UCSD-AML1 (cell line): ENCODE data around the gene EFS.
"Not testable (repeated sequence)": the region's sequence is repeated elsewhere in the genome, so short reads cannot be mapped to it uniquely, and the experiment has no call there.

Source experiments
- DNase-seq: peaks from one replicate; lab custom pipeline; 2025; ENCODE audit not compliant: unreplicated experiment; lab: John Stamatoyannopoulos, UW

EFS gene

GRCh38 chr14:23327947-23328744 is 36.8 kb downstream of the EFS start:
- peak; percentile 40 for DNase-seq

- DNase-seq, result no peak
These were observed 38.3 kb downstream of the EFS start for GRCh38 chr14:23326491-23327332.

GRCh38 chr14:23325746-23326145 is 39.2 kb downstream of the EFS start:
- not testable (repeated sequence) for DNase-seq

- DNase-seq, result no peak
These were observed 40.0 kb downstream of the EFS start for GRCh38 chr14:23324993-23325392.

- DNase-seq, result no peak
These were observed 40.5 kb downstream of the EFS start for GRCh38 chr14:23324455-23324846.

GRCh38 chr14:23323838-23324454 is 41.0 kb downstream of the EFS start:
- DNase-seq, result no peak

GRCh38 chr14:23322568-23323517 is 42.1 kb downstream of the EFS start:
- DNase-seq, result no peak

GRCh38 chr14:23321572-23322547 is 43.1 kb downstream of the EFS start:
- DNase-seq, result peak; percentile 65

- peak; percentile 100 for DNase-seq
These were observed 44.1 kb downstream of the EFS start, which contains the start of gene PABPN1 for GRCh38 chr14:23320584-23321571. Gene PABPN1, plus strand, starts transcription at chr14:23321457. Its CDS starts 13 bp downstream, at chr14:23321470.

- no peak for DNase-seq
These were observed 45.0 kb downstream of the EFS start for GRCh38 chr14:23319746-23320583.

GRCh38 chr14:23316300-23316699 is 48.7 kb downstream of the EFS start:
- DNase-seq, result no peak

GRCh38 chr14:23310546-23310945 is 54.4 kb downstream of the EFS start:
- no peak for DNase-seq

GRCh38 chr14:23308721-23309445 is 56.1 kb downstream of the EFS start:
- no peak for DNase-seq

GRCh38 chr14:23307687-23308644 is 57.0 kb downstream of the EFS start:
- no peak for DNase-seq

GRCh38 chr14:23307146-23307530 is 57.8 kb downstream of the EFS start:
- no peak for DNase-seq
